Measurements from ENCODE around the gene TUSC2. TPM values are rescaled to one million over a fixed set of nuclear protein-coding genes. Genes with fewer than 3 reads are reported as not detected.

TUSC2 gene
- total RNA-seq, 1 donor from 2014 or later = 41.4 TPM

DNA sequence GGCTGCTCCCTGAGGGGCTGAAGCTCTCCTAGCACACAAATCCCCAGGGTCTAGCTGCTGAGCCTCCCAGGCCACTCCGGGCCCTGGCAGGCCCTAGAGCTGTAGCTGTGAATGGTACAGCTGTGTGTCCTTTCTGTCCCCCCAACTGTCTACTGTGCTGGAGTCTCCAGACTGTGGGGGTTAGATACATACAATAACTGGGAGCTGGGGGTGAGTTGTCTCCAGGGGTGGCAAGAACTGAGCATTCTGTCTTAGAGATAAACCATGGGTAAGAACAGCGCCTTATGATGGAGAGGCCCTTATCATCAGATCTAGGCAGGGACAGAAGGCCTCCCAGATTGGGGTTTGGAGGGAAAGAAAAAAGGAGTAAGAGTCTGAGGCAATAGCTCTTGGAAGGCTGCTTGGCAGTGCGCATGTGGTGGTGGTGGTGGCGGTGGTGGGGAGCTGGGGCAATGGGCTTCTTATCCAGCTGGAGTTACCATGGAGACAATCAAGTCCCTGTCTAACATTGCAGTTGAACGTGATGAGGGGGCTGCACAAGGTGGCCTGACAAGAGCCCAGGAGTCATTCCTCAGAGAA, 26.3 kb upstream of the TUSC2 start:
- Mint-ChIP-seq H3K36me3 (ENCODE audit: low read depth, unreplicated experiment) (peaks cover 13% of the 10 kb centered on the region), H3K9me3 (ENCODE audit: unreplicated experiment) (no peaks in the 10 kb centered on the region), H3K4me3 (ENCODE audit: unreplicated experiment) (no peak overlapping the region), H3K27ac (ENCODE audit: unreplicated experiment) (no peak overlapping the region), H3K27me3 (ENCODE audit: low read depth, unreplicated experiment) (no peaks in the 10 kb centered on the region), H3K4me1 (ENCODE audit: low read depth, unreplicated experiment) (peaks cover 32% of the 10 kb centered on the region)
- Histone ChIP-seq H3K27me3 (ENCODE audit: insufficient read depth, low read length) (no peaks in the 10 kb centered on the region), H3K36me3 (ENCODE audit: insufficient read depth, low read length) (peaks cover 8% of the 10 kb centered on the region), H3K79me2 (ENCODE audit: insufficient read depth, low read length) (peaks cover 88% of the 10 kb centered on the region), H4K20me1 (ENCODE audit: insufficient read depth, low read length) (peaks cover 72% of the 10 kb centered on the region), H2AFZ (ENCODE audit: low read depth, low read length) (no peak overlapping the region), H3K4me3 (ENCODE audit: insufficient read depth, low read depth, low read length) (no peak overlapping the region), H3K9me3 (ENCODE audit: insufficient read depth, low read depth, low read length) (no peaks in the 10 kb centered on the region), H3K27ac (ENCODE audit: low read depth, low read length) (no peak overlapping the region), H3K9ac (ENCODE audit: low read length) (no peak overlapping the region), H3K4me2 (ENCODE audit: low read length) (no peak overlapping the region), H3K4me1 (ENCODE audit: insufficient read depth, low read length) (peaks cover 54% of the 10 kb centered on the region)
- DNase-seq (ENCODE audit: low read depth) (no peak), FAIRE-seq (no peak)
- TF ChIP-seq, protein P1, sequence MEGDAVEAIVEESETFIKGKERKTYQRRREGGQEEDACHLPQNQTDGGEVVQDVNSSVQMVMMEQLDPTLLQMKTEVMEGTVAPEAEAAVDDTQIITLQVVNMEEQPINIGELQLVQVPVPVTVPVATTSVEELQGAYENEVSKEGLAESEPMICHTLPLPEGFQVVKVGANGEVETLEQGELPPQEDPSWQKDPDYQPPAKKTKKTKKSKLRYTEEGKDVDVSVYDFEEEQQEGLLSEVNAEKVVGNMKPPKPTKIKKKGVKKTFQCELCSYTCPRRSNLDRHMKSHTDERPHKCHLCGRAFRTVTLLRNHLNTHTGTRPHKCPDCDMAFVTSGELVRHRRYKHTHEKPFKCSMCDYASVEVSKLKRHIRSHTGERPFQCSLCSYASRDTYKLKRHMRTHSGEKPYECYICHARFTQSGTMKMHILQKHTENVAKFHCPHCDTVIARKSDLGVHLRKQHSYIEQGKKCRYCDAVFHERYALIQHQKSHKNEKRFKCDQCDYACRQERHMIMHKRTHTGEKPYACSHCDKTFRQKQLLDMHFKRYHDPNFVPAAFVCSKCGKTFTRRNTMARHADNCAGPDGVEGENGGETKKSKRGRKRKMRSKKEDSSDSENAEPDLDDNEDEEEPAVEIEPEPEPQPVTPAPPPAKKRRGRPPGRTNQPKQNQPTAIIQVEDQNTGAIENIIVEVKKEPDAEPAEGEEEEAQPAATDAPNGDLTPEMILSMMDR (IDR thresholded peaks at IDR 0.05; ENCODE audit: insufficient read depth, low read depth, low read length) = no peak
- TF ChIP-seq EZH2 (IDR thresholded peaks at IDR 0.05; ENCODE audit: insufficient read depth, low read length) = no peak

DNA sequence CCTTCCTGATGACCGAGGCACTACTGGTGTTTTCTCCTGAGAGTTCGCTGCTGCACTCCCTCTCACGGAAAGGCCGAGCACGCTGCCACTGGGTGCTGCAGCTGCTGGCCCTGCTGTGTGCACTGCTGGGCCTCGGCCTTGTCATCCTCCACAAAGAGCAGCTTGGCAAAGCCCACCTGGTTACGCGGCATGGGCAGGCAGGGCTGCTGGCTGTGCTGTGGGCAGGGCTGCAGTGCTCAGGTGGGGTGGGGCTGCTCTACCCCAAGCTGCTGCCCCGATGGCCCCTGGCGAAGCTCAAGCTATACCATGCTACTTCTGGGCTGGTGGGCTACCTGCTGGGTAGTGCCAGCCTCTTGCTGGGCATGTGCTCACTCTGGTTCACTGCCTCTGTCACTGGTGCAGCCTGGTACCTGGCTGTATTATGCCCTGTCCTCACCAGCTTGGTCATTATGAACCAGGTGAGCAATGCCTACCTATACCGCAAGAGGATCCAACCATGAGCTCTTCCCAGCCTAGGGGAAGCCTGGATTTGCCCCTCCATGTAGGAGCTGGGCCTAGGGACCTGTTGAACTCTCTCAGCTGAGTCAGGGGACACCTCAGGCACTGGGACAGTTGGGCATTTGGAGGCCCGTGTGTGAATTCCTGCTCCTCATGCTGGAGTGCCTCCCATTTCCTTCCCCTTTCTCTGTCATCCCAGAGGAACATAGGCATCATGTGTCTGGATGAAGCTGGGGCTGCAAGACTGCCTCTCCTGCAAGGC, 25.4 kb upstream of the TUSC2 start:
- TF ChIP-seq, protein P1 (IDR thresholded peaks at IDR 0.05; ENCODE audit: insufficient read depth, low read depth, low read length) = no peak
- no peak for TF ChIP-seq EZH2 (IDR thresholded peaks at IDR 0.05; ENCODE audit: insufficient read depth, low read length)
- H3K36me3 Mint-ChIP-seq (ENCODE audit: low read depth, unreplicated experiment) = peaks cover 13% of the 10 kb centered on the region
- H4K20me1 ChIP-seq (ENCODE audit: insufficient read depth, low read length) = peaks cover 69% of the 10 kb centered on the region
- no peak overlapping the region for H3K4me2 ChIP-seq (ENCODE audit: low read length)
- FAIRE-seq = no peak
- no peak overlapping the region for H3K9ac ChIP-seq (ENCODE audit: low read length)
- H3K27me3 Mint-ChIP-seq (ENCODE audit: low read depth, unreplicated experiment) = no peaks in the 10 kb centered on the region
- H3K36me3 ChIP-seq (ENCODE audit: insufficient read depth, low read length) = peaks cover 10% of the 10 kb centered on the region
- no peaks in the 10 kb centered on the region for H3K9me3 ChIP-seq (ENCODE audit: insufficient read depth, low read depth, low read length)
- no peak overlapping the region for H3K27ac Mint-ChIP-seq (ENCODE audit: unreplicated experiment)
- H2AFZ ChIP-seq (ENCODE audit: low read depth, low read length) = no peak overlapping the region
- H3K4me3 ChIP-seq (ENCODE audit: insufficient read depth, low read depth, low read length) = no peak overlapping the region
- peaks cover 87% of the 10 kb centered on the region for H3K79me2 ChIP-seq (ENCODE audit: insufficient read depth, low read length)
- H3K27me3 ChIP-seq (ENCODE audit: insufficient read depth, low read length) = no peaks in the 10 kb centered on the region
- peaks cover 31% of the 10 kb centered on the region for H3K4me1 Mint-ChIP-seq (ENCODE audit: low read depth, unreplicated experiment)
- peaks cover 51% of the 10 kb centered on the region for H3K4me1 ChIP-seq (ENCODE audit: insufficient read depth, low read length)
- H3K27ac ChIP-seq (ENCODE audit: low read depth, low read length) = no peak overlapping the region
- no peaks in the 10 kb centered on the region for H3K9me3 Mint-ChIP-seq (ENCODE audit: unreplicated experiment)
- DNase-seq (ENCODE audit: low read depth) = no peak
- no peak overlapping the region for H3K4me3 Mint-ChIP-seq (ENCODE audit: unreplicated experiment)

DNA sequence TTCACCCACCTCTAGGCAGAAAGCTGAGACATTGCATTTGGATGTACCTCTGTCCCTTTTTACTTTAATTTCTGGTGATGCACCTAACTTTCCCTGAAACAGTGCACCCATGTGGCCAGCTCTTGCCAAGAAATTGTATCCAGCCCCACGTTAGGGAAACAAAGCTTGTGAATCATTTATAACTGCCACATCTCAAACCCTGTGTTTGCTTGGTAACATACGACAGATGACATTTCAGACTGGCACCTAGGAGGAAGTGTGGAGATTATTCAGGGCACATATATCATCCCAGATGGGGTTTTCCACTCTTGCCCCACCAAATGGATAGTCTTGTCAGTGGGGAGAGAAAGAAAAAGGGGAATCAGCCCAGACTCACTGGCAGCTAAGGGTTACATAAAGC, 24.8 kb upstream of the TUSC2 start:
- no peak overlapping the region for H3K4me3 Mint-ChIP-seq (ENCODE audit: unreplicated experiment)
- H3K79me2 ChIP-seq (ENCODE audit: insufficient read depth, low read length) = peaks cover 83% of the 10 kb centered on the region

More for the DNA sequence above, 24.8 kb upstream of the TUSC2 start:
- no peaks in the 10 kb centered on the region for H3K9me3 Mint-ChIP-seq (ENCODE audit: unreplicated experiment)
- H3K4me1 ChIP-seq (ENCODE audit: insufficient read depth, low read length) = peaks cover 45% of the 10 kb centered on the region
- peaks cover 63% of the 10 kb centered on the region for H4K20me1 ChIP-seq (ENCODE audit: insufficient read depth, low read length)
- peaks cover 11% of the 10 kb centered on the region for H3K36me3 Mint-ChIP-seq (ENCODE audit: low read depth, unreplicated experiment)
- H3K9me3 ChIP-seq (ENCODE audit: insufficient read depth, low read depth, low read length) = no peaks in the 10 kb centered on the region
- H2AFZ ChIP-seq (ENCODE audit: low read depth, low read length) = no peak overlapping the region
- peak overlapping the region; percentile 4 for H3K27ac ChIP-seq (ENCODE audit: low read depth, low read length)
- H3K27me3 Mint-ChIP-seq (ENCODE audit: low read depth, unreplicated experiment) = no peaks in the 10 kb centered on the region
- DNase-seq (ENCODE audit: low read depth) (no peak), FAIRE-seq (no peak)
- H3K27me3 ChIP-seq (ENCODE audit: insufficient read depth, low read length) = no peaks in the 10 kb centered on the region
- H3K36me3 ChIP-seq (ENCODE audit: insufficient read depth, low read length) = peaks cover 11% of the 10 kb centered on the region
- no peak overlapping the region for H3K27ac Mint-ChIP-seq (ENCODE audit: unreplicated experiment)
- no peak overlapping the region for H3K4me2 ChIP-seq (ENCODE audit: low read length)
- no peak for TF ChIP-seq EZH2 (IDR thresholded peaks at IDR 0.05; ENCODE audit: insufficient read depth, low read length)
- TF ChIP-seq, protein P1 (IDR thresholded peaks at IDR 0.05; ENCODE audit: insufficient read depth, low read depth, low read length) = peak; percentile 28
- no peak overlapping the region for H3K9ac ChIP-seq (ENCODE audit: low read length)
- H3K4me1 Mint-ChIP-seq (ENCODE audit: low read depth, unreplicated experiment) = peaks cover 24% of the 10 kb centered on the region
- no peak overlapping the region for H3K4me3 ChIP-seq (ENCODE audit: insufficient read depth, low read depth, low read length)
